ENCODE results near the gene PPP3CB. TPM values are rescaled to one million over a fixed set of nuclear protein-coding genes. Genes with fewer than 3 reads are reported as not detected.

The PPP3CB gene
- total and polyA plus RNA-seq, 2 donors from 2014 or later = 26.8 to 36.1 TPM

- DNase-seq = no peak
- intact Hi-C loops (cut with DNase I) = no loop called here
- no peaks in the 10 kb centered on the region for H3K27me3 ChIP-seq (ENCODE audit: control insufficient read depth, insufficient read depth, low read length)
- H3K9ac ChIP-seq (ENCODE audit: low read length in 3 of 3) = no peak overlapping the region
- no peak for FAIRE-seq
- no peak overlapping the region for H3K4me3 ChIP-seq (ENCODE audit: low read length in 3 of 3)
- peaks cover 2 to 34% (median 14%) of the 10 kb centered on the region in 3 donors for H3K36me3 ChIP-seq (ENCODE audit: control insufficient read depth in 2 of 3, insufficient read depth in 3 of 3, low read length in 3 of 3)
- no peak overlapping the region for H3K27ac ChIP-seq (ENCODE audit: low read depth in 2 of 2, low read length in 2 of 2)
- TF ChIP-seq, protein P1, sequence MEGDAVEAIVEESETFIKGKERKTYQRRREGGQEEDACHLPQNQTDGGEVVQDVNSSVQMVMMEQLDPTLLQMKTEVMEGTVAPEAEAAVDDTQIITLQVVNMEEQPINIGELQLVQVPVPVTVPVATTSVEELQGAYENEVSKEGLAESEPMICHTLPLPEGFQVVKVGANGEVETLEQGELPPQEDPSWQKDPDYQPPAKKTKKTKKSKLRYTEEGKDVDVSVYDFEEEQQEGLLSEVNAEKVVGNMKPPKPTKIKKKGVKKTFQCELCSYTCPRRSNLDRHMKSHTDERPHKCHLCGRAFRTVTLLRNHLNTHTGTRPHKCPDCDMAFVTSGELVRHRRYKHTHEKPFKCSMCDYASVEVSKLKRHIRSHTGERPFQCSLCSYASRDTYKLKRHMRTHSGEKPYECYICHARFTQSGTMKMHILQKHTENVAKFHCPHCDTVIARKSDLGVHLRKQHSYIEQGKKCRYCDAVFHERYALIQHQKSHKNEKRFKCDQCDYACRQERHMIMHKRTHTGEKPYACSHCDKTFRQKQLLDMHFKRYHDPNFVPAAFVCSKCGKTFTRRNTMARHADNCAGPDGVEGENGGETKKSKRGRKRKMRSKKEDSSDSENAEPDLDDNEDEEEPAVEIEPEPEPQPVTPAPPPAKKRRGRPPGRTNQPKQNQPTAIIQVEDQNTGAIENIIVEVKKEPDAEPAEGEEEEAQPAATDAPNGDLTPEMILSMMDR (IDR thresholded peaks at IDR 0.05; ENCODE audit: borderline replicate concordance, extremely low read depth, insufficient read depth) = no peak
- H3K9me3 ChIP-seq (ENCODE audit: control insufficient read depth in 2 of 3, insufficient read depth in 1 of 3, low read length in 3 of 3) = no peaks in the 10 kb centered on the region
- H3K4me1 ChIP-seq (ENCODE audit: control insufficient read depth in 2 of 3, insufficient read depth in 2 of 3, low read depth in 1 of 3, low read length in 3 of 3) = no peaks in the 10 kb centered on the region
These were observed 29.7 kb downstream of the PPP3CB start for GRCh38 chr10:73465978-73466726.

DNA sequence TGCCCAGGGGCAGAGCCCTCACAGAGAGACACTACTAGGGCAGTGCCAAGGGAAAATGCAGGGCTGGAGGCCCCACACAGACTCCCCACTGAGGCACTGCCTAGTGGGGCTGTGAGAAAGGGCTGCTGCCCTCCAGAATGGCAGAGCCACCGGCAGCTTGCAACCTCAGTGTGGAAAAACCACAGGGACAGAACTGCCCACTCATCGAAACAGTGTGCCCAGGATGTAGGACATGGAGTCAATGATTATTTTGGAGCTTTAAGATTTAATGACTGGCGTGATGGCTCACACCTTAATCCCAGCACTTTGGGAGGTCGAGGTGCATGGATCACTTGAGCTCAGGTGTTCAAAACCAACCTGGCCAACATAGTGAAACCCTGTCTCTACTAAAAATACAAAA lies 34.9 kb downstream of the PPP3CB start:
- DNase-seq (no peak), FAIRE-seq (no peak)
- no peaks in the 10 kb centered on the region for H3K27me3 ChIP-seq (ENCODE audit: control insufficient read depth, insufficient read depth, low read length)
- H3K36me3 ChIP-seq (ENCODE audit: control insufficient read depth in 2 of 3, insufficient read depth in 3 of 3, low read length in 3 of 3) = peaks cover 2 to 16% (median 3%) of the 10 kb centered on the region in 3 donors
- H3K9ac ChIP-seq (ENCODE audit: low read length in 3 of 3) = no peak overlapping the region
- intact Hi-C loops (cut with DNase I) = no loop called here
- H3K4me1 ChIP-seq (ENCODE audit: control insufficient read depth in 2 of 3, insufficient read depth in 2 of 3, low read depth in 1 of 3, low read length in 3 of 3) = no peaks in the 10 kb centered on the region
- TF ChIP-seq, protein P1 (IDR thresholded peaks at IDR 0.05; ENCODE audit: borderline replicate concordance, extremely low read depth, insufficient read depth) = no peak
- H3K27ac ChIP-seq (ENCODE audit: low read depth in 2 of 2, low read length in 2 of 2) = no peak overlapping the region
- no peaks in the 10 kb centered on the region for H3K9me3 ChIP-seq (ENCODE audit: control insufficient read depth in 2 of 3, insufficient read depth in 1 of 3, low read length in 3 of 3)
- H3K4me3 ChIP-seq (ENCODE audit: low read length in 3 of 3) = no peak overlapping the region

DNA sequence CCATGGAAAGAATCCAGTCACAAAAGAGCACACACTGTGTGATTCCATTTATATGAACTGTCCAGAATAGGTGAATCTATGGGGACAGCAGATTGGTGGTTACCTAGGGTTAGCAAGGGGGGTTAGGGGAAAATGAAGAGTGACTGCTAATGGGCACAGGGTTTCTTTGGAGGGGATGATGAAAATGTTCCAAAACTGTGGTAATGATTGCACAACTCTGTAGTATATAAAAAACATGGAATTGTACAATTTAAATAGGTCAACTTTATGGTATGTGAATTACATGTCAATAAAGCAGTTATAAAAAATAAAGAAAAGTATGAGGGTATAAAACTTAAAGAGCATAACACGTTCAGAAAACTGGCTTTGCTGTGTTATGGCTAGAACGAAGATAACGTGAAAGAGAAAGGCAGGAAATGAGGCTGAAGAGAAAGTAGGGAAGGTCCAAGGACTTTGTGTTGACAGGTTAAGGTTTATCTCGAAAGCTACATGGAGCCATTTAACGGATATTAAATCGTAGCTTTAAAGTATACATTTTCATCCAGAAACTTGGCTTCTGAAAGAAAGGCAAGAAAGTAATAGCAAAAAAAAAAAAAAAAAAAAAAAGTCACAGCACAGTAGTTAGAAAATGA lies 36.0 kb downstream of the PPP3CB start:
- no peak overlapping the region for H3K4me3 ChIP-seq (ENCODE audit: low read length in 3 of 3)
- no peak for DNase-seq
- H3K9ac ChIP-seq (ENCODE audit: low read length in 3 of 3) = no peak overlapping the region
- FAIRE-seq = no peak
- TF ChIP-seq, protein P1 (IDR thresholded peaks at IDR 0.05; ENCODE audit: borderline replicate concordance, extremely low read depth, insufficient read depth) = no peak
- H3K27me3 ChIP-seq (ENCODE audit: control insufficient read depth, insufficient read depth, low read length) = no peaks in the 10 kb centered on the region
- H3K27ac ChIP-seq (ENCODE audit: low read depth in 2 of 2, low read length in 2 of 2) = no peak overlapping the region
- H3K9me3 ChIP-seq (ENCODE audit: control insufficient read depth in 2 of 3, insufficient read depth in 1 of 3, low read length in 3 of 3) = no peaks in the 10 kb centered on the region
- H3K36me3 ChIP-seq (ENCODE audit: control insufficient read depth in 2 of 3, insufficient read depth in 3 of 3, low read length in 3 of 3) = peaks cover 0 to 6% (median 2%) of the 10 kb centered on the region in 3 donors
- intact Hi-C loops (cut with DNase I) = no loop called here
- no peaks in the 10 kb centered on the region for H3K4me1 ChIP-seq (ENCODE audit: control insufficient read depth in 2 of 3, insufficient read depth in 2 of 3, low read depth in 1 of 3, low read length in 3 of 3)

All from kidney (tissue), 14 donors.